GM18861 (cell line): Measurements from ENCODE around the gene COL25A1.

Experiments used
- ATAC-seq: cut with Tn5 transposase; IDR thresholded peaks from one replicate; pipeline ENCODE4 v1.9.1; 2021; ENCODE audit not compliant: unreplicated experiment

The COL25A1 gene

DNA sequence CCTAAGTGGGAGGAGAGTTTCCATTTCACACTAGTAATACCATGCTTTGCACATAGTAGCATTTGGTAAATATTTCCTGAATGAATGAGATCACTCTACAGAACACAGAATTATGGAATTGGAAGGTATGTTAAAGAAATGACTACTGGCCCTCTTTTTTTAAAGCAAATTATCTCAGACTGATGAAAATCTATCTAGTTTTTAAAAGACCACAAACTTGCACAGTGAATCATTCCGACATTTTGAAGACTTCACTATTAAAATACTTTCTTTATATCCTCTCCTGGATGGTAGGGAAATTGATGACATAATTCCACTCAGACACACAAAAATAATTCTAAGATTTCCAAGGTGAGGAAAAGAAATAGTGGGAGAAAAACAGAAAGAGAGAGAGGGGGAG, 471.2 kb downstream of the COL25A1 start:
- no peak for ATAC-seq

DNA sequence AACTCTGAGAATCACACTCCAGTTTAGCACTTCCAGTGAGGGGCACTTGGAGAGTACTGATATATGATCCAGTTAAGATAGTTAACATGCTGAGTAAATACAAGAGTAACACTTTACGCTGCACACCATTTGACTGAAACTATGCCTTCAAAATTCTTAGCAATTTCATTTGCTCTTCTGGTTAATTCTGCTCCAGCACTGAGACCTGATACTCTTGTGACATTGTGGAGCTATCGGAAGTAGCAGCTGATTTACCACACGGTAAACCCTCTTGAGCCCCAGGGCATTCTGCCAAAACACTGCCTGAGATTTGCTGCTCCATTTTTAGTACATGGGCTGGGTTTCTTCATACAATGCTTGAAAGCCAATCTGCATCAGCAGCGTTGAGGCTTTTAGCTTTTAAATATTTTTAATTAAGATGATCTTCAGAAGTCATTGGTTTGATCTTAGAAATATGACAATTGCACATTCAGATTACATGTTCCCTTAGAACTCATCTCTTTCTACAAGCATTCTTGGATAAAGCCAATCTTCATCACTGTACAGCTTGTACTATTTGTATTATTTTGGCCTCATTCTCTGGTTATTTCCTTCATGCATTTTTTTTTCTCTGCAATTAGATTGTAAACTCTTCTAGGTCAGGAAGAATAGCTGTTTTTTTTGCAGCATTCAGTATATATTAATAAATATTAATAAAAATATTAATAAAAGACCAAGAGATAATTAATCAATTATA, 471.8 kb downstream of the COL25A1 start:
- no peak for ATAC-seq

DNA sequence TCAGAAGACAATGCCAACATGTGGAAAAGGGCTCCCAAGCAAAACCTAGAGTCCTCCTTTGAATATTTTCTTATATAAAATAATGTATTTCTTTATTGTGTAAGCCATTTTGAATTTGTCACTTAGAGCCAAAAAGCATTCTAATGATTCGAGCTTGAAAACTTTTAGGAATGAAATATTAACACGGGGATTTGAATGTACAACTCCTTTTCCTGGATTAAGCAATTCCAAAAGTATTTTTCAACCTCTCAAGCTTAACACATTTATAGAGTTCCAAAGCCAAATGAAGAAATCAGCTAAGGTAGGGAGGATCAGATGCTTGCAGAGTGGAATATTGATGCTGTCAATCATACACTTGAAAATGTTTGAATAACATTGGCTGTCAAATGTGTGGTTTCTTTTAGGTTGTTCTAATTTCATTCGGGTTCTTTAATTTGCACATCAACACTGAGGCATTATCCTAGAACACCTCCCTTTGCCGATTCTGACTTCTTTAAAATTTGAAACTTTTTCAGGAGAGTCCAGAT, 472.4 kb downstream of the COL25A1 start:
- ATAC-seq, result no peak

DNA sequence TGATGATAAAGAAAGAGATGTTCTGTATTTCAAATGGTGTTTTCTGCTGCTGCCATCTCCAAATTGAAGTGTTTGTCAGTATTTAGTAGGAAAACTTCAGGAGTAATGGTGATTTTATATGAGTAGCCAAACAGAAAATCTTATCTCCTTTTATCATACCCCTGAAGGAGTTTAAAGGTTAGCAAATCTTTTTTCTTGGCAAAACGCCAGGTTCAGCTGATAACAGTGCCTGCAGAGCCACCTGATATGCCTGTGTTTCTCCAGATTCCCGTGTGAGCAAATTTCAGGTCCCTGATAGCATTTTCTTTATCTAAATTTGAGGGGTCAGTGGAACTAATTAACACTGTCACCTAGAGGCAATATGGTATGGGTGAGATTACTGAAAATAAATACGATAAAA, 473.8 kb downstream of the COL25A1 start:
- ATAC-seq, result no peak

DNA sequence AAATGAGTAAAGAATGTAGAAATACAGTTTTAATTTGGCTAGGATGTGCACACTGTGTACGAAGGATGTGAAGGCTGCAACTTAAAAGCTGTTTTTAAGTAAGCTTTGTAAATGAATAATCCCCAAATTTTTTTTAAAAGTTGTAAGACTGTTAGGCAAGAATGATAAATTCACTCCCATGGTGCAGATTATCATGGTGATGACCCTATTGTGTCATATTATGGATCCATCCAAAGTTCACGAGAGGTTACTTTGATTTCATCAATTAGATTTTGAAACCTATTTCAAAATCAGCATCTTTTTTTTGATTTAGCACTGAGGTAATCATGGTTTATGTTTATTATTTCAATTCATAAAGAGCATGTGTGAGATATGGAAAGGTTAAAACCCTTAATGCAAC, 476.7 kb downstream of the COL25A1 start:
- no peak for ATAC-seq

DNA sequence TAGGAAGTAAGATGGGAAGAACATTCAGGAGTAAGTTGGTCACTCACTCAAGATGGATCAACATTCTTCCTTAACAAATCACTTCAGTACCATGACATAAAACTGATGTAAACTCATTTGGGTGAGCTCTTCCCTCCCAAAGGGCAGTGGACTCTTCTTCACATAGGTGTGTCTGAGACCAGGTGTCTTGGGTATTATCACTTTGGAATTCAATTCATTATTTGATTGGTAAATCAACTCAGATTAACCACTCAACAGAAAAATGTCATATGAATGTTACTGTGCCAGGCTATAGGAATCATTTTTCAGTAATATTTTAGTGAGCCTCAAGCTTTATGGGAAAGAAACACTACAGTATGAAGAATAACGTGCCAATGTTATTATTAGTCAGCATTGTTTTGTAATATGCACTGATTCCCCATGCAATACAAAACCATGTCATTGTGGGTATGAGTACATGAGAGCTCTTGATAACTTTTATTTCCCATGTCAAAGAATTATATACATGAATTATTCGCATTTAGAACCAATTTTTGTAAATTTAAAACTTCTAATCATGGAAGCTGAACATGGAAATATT, 481.0 kb downstream of the COL25A1 start:
- ATAC-seq, result no peak

DNA sequence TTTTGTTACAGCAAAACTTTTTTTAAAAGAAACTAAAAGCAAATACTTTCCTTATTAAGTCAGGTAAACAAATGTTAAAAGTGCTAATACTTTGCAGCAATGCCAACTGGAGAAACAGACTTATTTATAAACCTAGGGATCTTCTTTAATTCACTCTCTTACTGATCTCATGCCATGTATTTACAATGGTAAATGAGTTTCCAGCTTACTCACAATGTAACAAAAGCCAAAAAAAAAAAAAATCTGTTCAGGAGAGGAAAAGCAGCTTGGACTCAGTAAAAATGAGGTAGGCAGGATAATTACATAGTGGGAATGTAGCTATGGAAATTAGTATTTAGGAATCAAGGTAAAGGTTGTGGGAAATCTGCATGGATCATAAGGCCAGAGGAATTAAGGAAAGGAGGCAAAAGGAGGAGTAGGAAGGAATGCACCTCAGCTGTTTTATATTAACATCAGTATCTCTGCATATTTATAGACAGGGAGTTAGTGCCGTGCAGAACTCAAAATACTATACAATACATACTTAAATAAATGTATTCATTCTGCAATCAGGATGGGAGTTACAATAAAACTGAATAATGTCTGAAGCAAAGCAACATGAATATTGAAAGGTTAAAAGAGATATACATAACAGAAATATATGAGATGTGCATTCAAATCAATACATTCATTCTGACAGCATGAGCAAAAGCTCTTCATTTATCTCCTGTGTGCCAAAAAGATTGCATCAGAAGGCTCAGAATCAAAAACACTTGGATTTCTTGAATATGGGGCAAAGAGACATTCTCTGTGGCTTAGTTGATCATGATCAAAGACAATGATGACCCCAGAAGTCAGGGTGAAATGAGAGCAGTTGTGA, 481.7 kb downstream of the COL25A1 start:
- ATAC-seq, result no peak

DNA sequence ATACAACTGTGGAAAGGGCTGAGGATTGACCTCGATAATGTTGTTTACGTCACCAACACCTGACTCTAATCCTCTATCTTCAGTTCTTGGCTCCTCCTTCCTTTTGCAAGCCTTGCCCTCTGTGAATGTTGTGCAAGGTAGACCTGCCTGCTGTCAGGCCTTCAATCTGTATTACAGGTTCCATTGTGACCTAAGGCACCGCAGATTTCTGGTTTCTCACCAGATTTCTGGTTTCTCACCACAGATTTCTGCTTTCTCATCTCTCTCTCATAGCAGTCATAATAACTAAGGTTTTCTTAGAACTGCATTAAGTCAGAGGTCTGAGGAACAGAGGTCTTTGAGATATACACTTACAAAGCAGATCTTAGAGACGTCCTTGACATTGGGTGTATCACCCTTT, 488.1 kb downstream of the COL25A1 start:
- ATAC-seq, result no peak

DNA sequence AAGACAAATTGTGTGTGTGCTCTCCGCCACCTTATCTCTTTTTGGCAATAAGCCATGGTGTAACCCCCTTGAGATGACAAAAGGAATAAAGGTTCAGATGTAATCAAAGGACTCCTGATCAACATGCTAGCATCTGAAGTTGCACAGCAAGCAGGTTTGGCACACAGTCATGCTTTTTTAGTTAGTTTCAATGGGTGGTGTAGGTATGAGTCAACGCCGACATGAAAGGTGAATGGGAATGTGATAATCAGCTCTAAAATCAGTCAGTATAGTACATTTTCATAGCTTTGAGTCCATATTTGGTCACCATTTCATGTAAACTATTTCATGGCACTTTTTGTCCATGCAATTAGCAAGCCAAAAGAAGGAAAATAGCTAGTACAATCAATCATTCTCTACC, 489.2 kb downstream of the COL25A1 start:
- no peak for ATAC-seq

DNA sequence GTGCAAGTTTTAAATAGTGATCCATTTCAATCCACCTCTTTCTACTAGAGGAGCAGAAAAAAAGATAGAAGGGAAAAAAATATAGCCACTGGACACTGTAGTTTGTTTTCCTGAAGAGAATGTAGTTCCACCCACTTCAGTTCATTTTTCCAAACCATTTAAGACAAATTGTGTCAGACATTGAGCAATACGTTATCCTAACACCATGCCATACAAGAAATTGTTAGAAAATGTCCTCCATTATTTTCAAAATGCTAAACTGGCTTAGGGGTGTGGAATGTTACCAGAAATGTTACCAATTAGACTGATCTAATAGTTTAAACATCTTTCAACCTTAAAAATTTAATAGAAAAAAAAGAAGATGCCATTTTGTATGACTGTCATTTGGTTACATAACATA, 491.0 kb downstream of the COL25A1 start:
- no peak for ATAC-seq

DNA sequence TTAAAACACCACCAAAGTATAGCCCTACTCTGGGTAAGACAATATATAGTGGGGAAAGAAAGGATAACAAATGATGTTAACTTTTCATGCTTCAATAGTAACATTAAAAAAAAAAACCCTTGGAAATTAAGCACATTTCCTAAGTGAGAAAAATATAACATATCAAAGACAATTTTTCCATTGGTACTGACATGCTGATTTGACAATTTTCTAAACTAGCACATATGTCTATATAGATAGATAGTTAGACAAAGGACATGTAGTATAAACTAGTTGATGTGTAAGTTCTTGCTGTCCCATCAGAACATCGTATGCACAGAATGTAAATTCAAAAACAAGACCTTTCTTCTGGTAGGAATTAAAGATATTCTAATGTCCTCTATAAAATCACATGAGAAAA, 492.4 kb downstream of the COL25A1 start:
- ATAC-seq, result no peak

DNA sequence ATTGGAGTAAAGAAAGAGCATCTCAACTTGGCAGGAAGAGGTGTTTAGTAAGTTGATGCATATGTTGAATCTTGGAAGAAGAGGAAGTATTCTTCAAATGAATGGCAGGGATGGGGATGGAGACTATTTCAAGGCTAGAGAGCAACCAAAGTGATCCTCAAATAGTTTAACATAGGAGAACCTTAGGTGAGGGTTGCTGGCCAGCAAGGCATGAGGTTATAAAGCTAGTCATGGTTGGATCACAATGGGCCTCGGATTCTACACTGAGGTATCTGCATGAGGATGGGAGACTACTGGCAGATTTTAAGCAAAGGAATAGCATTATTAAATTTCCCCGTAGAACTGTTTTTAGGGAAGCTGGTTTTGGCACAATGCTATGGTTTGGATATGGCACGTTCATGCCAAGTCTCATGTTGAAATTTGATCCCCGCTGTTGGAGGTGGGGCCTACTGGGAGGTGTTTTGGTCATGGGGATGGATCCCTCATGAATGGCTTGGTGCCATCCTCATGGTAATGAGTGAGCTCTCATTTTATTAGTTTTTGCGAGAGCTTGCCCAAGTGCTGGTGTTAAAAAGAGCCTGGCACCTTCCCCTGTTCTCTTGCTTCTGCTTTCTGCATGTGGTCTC, 497.7 kb downstream of the COL25A1 start:
- no peak for ATAC-seq

DNA sequence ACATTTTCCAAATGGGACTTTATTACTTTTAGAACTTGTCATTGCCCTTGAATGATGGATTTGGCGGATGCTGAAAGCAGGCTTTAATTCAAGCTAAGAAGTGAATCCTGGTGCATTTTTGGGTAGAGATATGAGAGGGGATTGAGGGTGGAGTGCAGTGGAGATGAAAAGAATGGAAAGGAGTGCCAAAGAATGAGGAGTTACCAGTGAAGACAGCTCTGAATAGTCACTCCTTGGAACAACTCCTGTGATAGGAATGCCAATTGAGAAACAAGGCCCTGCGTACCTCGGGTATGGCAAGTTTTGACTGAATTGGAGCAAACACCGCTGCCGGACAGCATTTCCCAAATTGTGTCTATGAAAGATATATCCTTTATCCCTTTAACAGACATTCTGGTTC, 503.2 kb downstream of the COL25A1 start:
- ATAC-seq, result no peak

DNA sequence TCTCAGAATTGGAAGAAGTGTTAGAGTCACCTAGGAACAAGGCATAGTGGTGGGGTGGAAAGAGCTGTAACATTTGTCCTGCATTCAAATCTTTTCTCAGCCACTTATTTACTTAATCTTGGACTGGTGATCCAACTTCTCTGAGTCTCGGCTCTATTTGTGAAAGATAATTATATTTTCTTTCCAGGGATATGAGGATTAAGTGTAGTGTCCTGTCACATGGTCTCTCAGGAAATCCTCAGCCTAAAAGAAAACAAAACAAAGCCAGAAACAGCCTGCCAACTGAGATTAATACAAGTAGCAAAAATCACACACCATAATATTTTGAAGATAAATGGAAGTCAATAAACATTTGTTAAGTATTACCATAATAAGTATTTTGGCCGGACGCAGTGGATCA, 506.3 kb downstream of the COL25A1 start:
- no peak for ATAC-seq

DNA sequence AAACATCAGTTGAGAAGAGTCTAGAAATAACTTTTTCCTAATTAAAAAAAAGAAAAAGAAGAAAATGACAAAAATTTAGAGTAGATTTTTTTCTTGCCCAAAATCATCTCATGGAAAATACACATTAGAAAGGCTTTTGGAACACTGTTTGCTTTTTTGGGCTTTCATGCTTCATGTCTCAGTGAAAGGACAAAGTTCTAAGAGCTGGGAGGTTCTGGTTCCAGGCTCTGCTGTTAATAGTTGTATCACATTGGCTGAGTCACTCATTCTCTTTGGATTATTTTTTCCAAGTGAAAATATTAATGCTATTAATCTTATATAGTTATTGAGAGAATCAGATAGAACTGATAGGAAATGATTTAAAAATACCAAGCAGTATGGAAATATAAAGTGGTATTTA, 506.7 kb downstream of the COL25A1 start:
- ATAC-seq, result no peak

DNA sequence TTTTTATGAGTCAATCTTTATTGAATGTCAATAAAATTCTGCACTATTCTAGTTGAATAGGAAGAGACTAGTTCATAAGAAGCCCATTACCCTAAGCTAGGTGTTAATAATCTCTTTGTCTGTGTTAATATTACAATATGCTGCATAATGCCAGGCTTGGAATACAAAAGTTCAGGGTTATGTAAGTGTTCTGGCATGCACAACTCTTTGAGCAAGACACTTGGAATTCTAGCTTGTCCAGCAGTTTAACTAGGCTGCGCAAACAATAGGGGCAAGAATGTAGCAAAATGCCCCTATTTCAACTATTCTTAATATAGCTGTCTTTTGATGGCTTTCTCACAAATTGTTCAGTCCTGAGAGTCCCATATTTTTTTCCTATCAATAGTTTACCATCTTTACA, 508.3 kb downstream of the COL25A1 start:
- ATAC-seq, result no peak

DNA sequence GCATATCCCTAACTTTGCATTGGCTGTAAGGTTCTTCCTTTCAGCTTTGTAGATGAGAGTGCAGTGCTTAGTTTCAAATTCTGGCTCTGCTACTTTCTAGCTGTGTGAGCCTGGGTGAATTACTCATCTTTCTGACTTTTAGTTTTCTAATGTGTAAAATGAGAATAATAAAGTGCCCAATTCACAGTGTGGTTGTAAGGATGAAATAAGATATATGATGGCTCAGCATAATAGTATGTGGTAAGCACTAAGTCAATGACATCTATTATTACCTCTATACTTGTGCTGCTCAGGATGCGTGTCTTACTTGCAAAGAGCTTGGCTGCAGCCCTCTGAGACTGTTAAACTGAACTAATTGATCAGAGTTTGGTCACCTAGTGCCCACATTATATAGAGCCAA, 509.0 kb downstream of the COL25A1 start:
- no peak for ATAC-seq

DNA sequence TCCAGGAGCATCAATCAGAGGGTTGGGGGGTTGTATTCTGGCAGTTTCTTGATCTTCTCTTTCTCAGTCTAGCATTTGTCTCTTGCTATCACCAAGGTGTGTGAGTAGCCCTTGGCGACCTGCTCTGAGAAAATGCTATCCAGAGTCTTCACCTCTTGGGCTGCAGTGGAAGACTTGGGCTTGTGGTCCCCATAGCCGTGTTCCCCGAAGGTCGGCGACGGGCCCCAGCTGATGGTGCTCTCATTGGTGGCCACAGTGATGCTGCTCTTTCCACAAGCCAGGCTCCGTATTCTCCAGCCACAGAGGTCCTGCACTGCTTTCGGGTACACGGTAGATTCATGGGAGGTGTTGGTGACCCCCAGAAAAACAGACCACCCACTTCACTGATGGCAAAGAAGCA, 513.7 kb downstream of the COL25A1 start:
- no peak for ATAC-seq

DNA sequence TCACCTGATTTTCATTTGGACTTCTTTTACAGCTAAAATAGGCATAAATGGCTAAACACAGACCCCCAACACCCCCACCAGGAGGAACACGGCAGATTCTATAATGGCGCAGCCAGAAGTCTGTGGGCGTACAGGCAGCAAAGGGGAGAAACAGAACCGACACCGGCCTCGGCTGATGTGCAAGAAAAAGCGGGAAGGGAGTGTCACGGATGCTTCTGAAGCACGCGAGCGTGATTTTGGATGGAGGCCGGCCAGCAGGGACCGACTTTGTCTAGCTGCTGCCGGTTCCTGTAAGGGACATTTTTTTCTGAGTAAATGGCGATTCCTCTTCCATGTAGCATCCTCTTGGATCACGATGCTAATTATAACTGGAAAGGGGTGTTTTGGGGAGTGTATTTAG, 514.7 kb downstream of the COL25A1 start:
- ATAC-seq, result no peak

DNA sequence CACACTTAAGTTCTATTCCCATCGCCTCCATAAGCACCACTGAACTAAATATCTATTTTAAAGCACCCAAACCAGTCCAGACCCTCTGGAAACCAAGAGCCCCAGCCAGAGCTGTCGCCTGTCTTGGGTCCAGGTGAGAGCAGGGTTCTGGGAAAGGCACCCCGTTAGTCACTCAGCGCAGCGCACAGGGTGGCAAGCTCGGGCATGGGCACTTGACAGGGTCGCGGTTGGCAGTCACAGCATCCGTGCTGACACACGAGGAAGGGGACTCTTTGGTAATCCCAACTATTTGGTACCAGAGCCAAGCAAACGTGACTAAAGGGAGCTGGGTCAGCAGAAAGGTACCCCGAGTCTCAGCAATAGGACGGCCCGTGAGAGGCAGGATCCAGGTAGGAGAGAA, 515.4 kb downstream of the COL25A1 start:
- no peak for ATAC-seq

DNA sequence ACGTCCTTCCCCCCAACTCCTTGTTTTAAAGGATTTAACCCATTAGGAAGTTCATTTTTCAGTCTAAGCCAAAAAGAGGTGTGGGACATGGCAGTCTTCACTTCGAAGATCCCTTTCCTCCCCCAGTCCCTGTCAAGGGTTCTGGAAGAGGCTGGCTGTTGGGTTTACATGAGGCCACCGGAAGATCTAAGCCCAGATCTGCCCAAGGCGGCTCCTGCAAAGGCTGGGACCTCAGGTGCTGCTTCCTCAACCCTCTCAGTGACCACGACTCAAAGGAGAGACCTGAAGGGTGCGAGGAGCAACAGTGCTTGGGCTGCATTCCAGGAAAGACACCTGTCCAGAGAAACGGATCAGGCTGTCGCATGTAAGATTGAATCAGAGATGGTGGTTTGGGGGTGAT, 516.1 kb downstream of the COL25A1 start:
- no peak for ATAC-seq
